Measurements from ENCODE around the gene SNU13. TPM values are rescaled to one million over a fixed set of nuclear protein-coding genes. Genes with fewer than 3 reads are reported as not detected.
"Not testable (repeated sequence)": the region's sequence is repeated elsewhere in the genome, so short reads cannot be mapped to it uniquely, and the experiment has no call there.

SNU13 gene
- 203 and 204 TPM in 2 replicates for total RNA-seq (2021)
- long read RNA-seq, transcript SNU13-201 (3 exons, 877 nt): minor isoform, 145 of 760 reads
- long read RNA-seq, transcript SNU13-202 (3 exons, 1,503 nt): major isoform, 550 of 760 reads
- long read RNA-seq, transcript SNU13-211 (4 exons, 1,036 nt): minor isoform, 14 of 760 reads
- long read RNA-seq, partial matches to known transcripts: 26 of 760 reads
- long read RNA-seq, other reads (novel, unspliced or antisense): 25 of 760 reads

DNA sequence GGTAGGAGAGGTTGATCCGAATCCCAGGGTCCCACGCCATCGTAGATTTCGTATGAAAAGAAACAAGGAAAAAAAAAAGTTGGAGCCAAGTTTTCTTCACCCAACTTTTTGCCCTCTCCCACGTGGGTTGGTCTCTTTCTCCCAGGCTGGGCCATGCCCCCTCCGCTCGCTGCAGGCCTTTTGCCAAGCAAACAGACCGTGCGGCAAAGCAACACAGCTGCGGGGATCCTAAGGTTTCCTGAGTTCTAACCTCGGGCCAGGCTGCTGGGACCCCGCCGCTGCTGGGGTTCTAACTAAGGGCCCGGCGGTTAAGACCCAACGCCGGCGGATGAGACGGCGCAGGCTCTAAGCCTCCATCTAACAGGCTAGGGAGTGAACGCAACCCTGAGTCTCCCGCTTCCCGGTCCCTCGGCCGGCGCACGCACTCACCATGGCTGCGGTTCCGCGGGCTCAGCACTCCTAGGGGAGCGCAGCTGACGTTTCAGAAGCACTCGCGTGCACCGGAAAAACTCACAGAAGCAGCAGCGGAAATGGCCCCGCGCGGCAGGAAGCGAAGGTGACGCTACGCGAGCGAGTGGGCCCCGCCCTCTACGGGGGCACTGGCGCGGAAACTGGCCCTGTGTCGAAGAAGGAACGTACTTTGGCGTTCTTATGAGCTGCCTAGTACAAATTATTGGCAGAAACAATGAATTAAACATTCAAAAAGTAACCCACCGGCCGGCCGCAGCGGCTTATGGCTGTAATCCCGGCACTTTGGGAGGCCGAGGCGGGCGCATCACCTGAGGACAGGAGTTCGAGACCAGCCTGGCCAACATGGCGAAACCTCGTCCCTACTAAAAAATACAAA, at the start of gene SNU13:
TSS of gene SNU13 (minus strand) at position 503 of the 847 bp plus-strand sequence. CDS start at position 432, 71 bp downstream.
- no peak within 1 kb of the TSS for H4K8ac ChIP-seq (replicated peaks; ENCODE audit: insufficient read length, low read depth, low read length)
- H3K27ac ChIP-seq (ENCODE audit: insufficient read length, low read depth, low read length): no peak within 1 kb of the TSS
- Mint-ChIP-seq H3K4me3 (peak within 1 kb of the TSS; percentile 92 to 99), H3K36me3 (ENCODE audit: insufficient read depth in 1 of 3, low read depth in 3 of 3) (no peaks in the 10 kb centered on the region; a peak in 2 of 7 replicates), H3K27ac (peak within 1 kb of the TSS; percentile 91 to 97 (median 93)), H3K9me3 (no peaks in the 10 kb centered on the region), H3K27me3 (ENCODE audit: low read depth) (no peaks in the 10 kb centered on the region), H3K4me1 (peaks cover 9 to 10% of the 10 kb centered on the region in 2 experiments)
- no peak within 1 kb of the TSS for H4K91ac ChIP-seq (ENCODE audit: insufficient read length, low read depth, low read length)
- peak within 1 kb of the TSS; percentile 16 for H3K18ac ChIP-seq (ENCODE audit: insufficient read length, low read depth, low read length)
- peak within 1 kb of the TSS; percentile 81 for H3K14ac ChIP-seq (ENCODE audit: insufficient read depth, low read length)
- H3K9ac ChIP-seq (ENCODE audit: extremely low read depth, insufficient read length, low read length): peak within 1 kb of the TSS; percentile 84
- no peak within 1 kb of the TSS for H2BK20ac ChIP-seq (ENCODE audit: low read depth, low read length, poor library complexity, severe bottlenecking)
- H3K23ac ChIP-seq (ENCODE audit: insufficient read length, low read depth, low read length): no peak within 1 kb of the TSS
- no peak within 1 kb of the TSS for H2BK5ac ChIP-seq (ENCODE audit: insufficient read length, low read length)
- H3T11ph ChIP-seq (ENCODE audit: low read length): no peak within 1 kb of the TSS
- no peak within 1 kb of the TSS for H2BK15ac ChIP-seq (ENCODE audit: low read depth, low read length)
- H3K56ac ChIP-seq (ENCODE audit: insufficient read length, low read depth, low read length): no peak within 1 kb of the TSS
- DNase-seq: peak; percentile 88
- H2AK5ac ChIP-seq (ENCODE audit: insufficient read length, low read length): no peak within 1 kb of the TSS
- peak within 1 kb of the TSS; percentile 98 for H3K4me2 ChIP-seq (ENCODE audit: insufficient read depth, insufficient read length, low read length)
- no peaks in the 10 kb centered on the region for H3K27me3 ChIP-seq (ENCODE audit: insufficient read depth, low read length)
- peaks cover 13% of the 10 kb centered on the region for H3K23me2 ChIP-seq (ENCODE audit: insufficient read length, low read depth, low read length, poor library complexity, severe bottlenecking)
- H3K4ac ChIP-seq (ENCODE audit: low read depth, low read length): no peak within 1 kb of the TSS
- H2BK120ac ChIP-seq (ENCODE audit: low read depth, low read length, poor library complexity, severe bottlenecking): no peak within 1 kb of the TSS
- H4K5ac ChIP-seq (ENCODE audit: insufficient read length, low read depth, low read length): no peak within 1 kb of the TSS
- peaks cover 11% of the 10 kb centered on the region; the same call in 1 of the 2 replicates for H3K79me2 ChIP-seq (ENCODE audit: insufficient read depth, low read length)
- H2AFZ ChIP-seq (ENCODE audit: low read length): no peak within 1 kb of the TSS
- no CpG with 5 or more reads among the region's 62 CpGs for WGBS (ENCODE audit: extremely low coverage, insufficient read length, low lambda C conversion rate)
- no peaks in the 10 kb centered on the region for H3K9me3 ChIP-seq (ENCODE audit: control insufficient read depth, low read depth, low read length)
- no peaks in the 10 kb centered on the region for H4K20me1 ChIP-seq (ENCODE audit: control insufficient read depth, insufficient read depth, insufficient read length)
- no peak within 1 kb of the TSS for H2BK12ac ChIP-seq (ENCODE audit: insufficient read length, low read depth, low read length)
- no peaks in the 10 kb centered on the region for H3K4me1 ChIP-seq (ENCODE audit: insufficient read depth, low read length)
- no peaks in the 10 kb centered on the region for H3K79me1 ChIP-seq (ENCODE audit: insufficient read depth, low read depth, low read length, poor library complexity, severe bottlenecking)
- TF ChIP-seq CTCF (conservative IDR thresholded peaks at IDR 0.05): no peak

DNA sequence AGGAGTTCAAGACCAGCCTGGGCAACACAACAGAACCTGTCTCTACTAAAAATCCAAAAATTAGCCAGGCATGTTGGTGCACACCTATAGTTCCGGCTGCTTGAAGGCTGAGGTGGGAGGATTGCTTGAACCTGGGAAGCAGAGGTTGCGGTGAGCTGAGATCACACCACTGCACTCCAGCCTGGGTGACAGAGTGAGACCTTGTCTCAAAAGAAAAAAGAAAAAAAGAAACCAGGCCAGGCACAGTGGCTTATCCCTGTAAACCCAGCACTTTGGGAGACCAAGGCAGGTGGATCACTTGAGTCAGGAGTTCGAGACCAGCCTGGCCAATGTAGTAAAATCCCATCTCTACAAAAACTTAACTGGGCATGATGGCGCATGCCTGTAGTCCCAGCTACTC, 44.6 kb upstream of the SNU13 start:
- not testable (repeated sequence) for H3T11ph ChIP-seq (ENCODE audit: low read length); H3K27ac ChIP-seq (ENCODE audit: insufficient read length, low read depth, low read length); H3K23ac ChIP-seq (ENCODE audit: insufficient read length, low read depth, low read length); H3K4me1 ChIP-seq (ENCODE audit: insufficient read depth, low read length); H2BK5ac ChIP-seq (ENCODE audit: insufficient read length, low read length); H2AFZ ChIP-seq (ENCODE audit: low read length); H4K8ac ChIP-seq (replicated peaks; ENCODE audit: insufficient read length, low read depth, low read length); H3K4ac ChIP-seq (ENCODE audit: low read depth, low read length); H3K79me2 ChIP-seq (ENCODE audit: insufficient read depth, low read length); H2BK15ac ChIP-seq (ENCODE audit: low read depth, low read length); H2AK5ac ChIP-seq (ENCODE audit: insufficient read length, low read length); H3K4me3 Mint-ChIP-seq; H3K9ac ChIP-seq (ENCODE audit: extremely low read depth, insufficient read length, low read length); H3K27me3 ChIP-seq (ENCODE audit: insufficient read depth, low read length); H3K9me3 Mint-ChIP-seq; DNase-seq; H2BK20ac ChIP-seq (ENCODE audit: low read depth, low read length, poor library complexity, severe bottlenecking); H3K9me3 ChIP-seq (ENCODE audit: control insufficient read depth, low read depth, low read length); H3K4me1 Mint-ChIP-seq; H2BK120ac ChIP-seq (ENCODE audit: low read depth, low read length, poor library complexity, severe bottlenecking); H2BK12ac ChIP-seq (ENCODE audit: insufficient read length, low read depth, low read length); H4K91ac ChIP-seq (ENCODE audit: insufficient read length, low read depth, low read length); H3K27ac Mint-ChIP-seq; H3K27me3 Mint-ChIP-seq (ENCODE audit: low read depth); H3K56ac ChIP-seq (ENCODE audit: insufficient read length, low read depth, low read length); H3K14ac ChIP-seq (ENCODE audit: insufficient read depth, low read length); H3K18ac ChIP-seq (ENCODE audit: insufficient read length, low read depth, low read length); H4K5ac ChIP-seq (ENCODE audit: insufficient read length, low read depth, low read length); H3K36me3 Mint-ChIP-seq (ENCODE audit: insufficient read depth in 1 of 3, low read depth in 3 of 3); H4K20me1 ChIP-seq (ENCODE audit: control insufficient read depth, insufficient read depth, insufficient read length); H3K23me2 ChIP-seq (ENCODE audit: insufficient read length, low read depth, low read length, poor library complexity, severe bottlenecking); H3K4me2 ChIP-seq (ENCODE audit: insufficient read depth, insufficient read length, low read length); H3K79me1 ChIP-seq (ENCODE audit: insufficient read depth, low read depth, low read length, poor library complexity, severe bottlenecking)
- no CpG with 5 or more reads among the region's 4 CpGs for WGBS (ENCODE audit: extremely low coverage, insufficient read length, low lambda C conversion rate)

Measured in H9 (cell line).